OCI-LY1 (cell line): Measurements from ENCODE around the gene WHRN.

Experiments used
- EZH2 ChIP-seq: fragments of 200-600 bp; sonication (generic), shearing (Covaris generic); IDR thresholded peaks from 2 replicates; pipeline ENCODE4 v1.8.0; 2017; ENCODE audit warnings: borderline replicate concordance, mixed run types, mild to moderate bottlenecking, antibody characterized with exemption, low read length, moderate library complexity, mixed read lengths
- TF ChIP-seq, protein P1 (sequence below): fragments of 200-600 bp; sonication (generic), shearing (Covaris generic); IDR thresholded peaks from 2 replicates; pipeline ENCODE4 v1.5.1; 2017; ENCODE audit warnings: mild to moderate bottlenecking, antibody characterized with exemption, low read length, moderate library complexity, mixed read lengths

DNA sequence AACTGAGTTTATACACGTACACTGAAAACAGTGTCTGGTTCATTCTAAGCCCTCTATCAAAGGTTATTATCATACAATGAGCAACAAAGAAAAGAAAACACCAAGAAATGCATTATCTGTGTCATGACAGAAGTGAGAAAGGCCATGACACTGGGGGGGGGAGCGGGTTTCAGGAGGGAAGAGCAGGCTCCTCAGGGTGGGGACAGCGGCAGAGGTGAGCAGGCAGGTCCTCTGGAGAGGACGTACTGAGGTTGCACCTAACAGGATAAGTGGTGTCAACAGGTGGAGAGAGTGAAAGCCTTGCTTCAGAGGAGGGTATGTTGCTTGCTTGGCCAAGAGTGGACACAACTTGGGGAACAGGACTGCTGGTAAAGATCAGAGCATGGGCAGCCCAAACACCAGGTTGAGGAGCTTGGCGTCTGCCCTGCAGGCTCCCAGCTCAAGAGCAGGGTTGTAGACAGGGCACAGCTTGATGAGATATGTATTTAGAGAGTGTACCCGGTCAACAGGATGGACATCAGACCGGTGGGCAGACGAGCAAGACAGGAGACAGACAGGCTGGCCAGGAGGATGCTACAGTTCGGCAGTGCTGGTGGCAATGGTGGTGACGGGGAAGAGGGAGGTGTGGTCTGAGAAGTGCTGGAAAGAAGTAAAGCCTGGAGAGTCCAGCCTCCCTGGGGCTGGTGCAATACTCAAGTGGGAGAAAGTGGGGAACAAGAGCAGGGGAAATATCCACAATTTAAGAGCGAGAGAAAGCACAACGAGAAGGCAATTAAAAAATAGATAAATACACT, 10.3 kb downstream of the WHRN start:
- TF ChIP-seq, protein P1, sequence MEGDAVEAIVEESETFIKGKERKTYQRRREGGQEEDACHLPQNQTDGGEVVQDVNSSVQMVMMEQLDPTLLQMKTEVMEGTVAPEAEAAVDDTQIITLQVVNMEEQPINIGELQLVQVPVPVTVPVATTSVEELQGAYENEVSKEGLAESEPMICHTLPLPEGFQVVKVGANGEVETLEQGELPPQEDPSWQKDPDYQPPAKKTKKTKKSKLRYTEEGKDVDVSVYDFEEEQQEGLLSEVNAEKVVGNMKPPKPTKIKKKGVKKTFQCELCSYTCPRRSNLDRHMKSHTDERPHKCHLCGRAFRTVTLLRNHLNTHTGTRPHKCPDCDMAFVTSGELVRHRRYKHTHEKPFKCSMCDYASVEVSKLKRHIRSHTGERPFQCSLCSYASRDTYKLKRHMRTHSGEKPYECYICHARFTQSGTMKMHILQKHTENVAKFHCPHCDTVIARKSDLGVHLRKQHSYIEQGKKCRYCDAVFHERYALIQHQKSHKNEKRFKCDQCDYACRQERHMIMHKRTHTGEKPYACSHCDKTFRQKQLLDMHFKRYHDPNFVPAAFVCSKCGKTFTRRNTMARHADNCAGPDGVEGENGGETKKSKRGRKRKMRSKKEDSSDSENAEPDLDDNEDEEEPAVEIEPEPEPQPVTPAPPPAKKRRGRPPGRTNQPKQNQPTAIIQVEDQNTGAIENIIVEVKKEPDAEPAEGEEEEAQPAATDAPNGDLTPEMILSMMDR = no peak
- TF ChIP-seq EZH2 = no peak
